ENCODE data around the gene MESD.
"Not testable (repeated sequence)": the region's sequence is repeated elsewhere in the genome, so short reads cannot be mapped to it uniquely, and the experiment has no call there.

MESD gene

DNA sequence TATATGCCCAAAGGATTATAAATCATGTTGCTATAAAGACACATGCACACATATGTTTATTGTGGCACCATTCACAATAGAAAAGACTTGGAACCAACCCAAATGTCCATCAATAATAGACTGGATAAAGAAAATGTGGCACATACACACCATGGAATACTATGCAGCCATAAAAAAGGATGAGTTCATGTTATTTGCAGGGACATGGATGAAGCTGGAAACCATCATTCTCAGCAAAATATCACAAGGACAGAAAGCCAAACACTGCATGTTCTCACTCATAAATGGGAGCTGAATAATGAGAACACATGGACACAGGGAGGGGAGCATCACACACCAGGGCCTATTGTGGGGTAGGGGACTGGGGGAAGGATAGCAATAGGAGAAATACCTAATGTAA is 24.2 kb downstream of the MESD start:
- not testable (repeated sequence) for DNase-seq (ENCODE audit: low spot score)

DNA sequence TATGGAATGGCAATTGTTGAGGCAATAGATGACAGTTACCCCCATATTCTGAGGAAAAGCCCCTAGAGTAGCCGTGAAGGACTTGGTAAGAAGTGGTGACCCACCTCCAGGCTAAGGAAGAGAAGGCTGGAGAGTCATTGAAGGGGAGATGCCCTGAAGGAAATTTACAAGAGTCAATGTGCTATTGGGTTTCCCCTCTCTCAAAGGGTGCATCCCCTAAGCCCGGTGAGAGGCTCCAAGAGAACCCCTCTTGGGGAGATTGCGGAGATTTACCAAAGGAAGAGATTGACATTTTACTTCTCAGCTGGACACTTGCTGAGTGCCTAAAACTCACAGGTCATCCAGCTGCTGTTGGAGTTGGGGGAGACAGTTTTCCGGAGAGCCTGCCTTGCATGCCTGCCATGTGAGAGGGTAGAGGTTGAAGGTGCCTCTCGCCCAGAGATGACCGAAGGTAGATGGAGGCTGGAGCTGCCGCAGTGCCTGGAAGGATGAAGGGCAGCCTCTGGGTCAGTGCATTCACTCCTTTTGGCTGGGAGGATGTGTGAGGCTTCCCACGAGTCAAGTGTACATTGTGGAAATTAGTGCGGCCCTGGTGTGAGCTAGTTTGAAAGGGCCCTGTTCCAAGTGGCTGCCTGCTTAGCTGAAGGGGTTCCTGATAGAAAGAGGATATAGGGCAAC is 30.7 kb downstream of the MESD start:
- DNase-seq (ENCODE audit: low spot score): no peak

DNA sequence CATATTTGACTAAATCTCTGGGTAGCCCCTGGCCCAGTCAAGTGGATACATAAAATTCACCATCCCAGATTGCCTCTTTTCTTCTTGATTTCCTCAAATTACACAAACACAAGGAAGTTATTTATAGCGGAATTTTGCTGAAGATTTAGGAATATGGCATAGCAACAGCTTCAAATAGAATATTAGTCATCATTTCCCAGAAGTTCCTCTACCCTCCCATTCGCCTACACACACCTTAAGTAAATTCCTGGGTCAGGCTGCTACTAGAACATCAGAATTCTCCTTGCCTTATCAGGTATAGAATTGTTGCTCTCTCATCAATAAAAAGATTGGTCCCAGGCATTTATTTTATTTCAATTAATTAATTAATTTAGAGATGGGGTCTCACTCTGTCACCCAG is 31.6 kb downstream of the MESD start:
- no peak for DNase-seq (ENCODE audit: low spot score)

DNA sequence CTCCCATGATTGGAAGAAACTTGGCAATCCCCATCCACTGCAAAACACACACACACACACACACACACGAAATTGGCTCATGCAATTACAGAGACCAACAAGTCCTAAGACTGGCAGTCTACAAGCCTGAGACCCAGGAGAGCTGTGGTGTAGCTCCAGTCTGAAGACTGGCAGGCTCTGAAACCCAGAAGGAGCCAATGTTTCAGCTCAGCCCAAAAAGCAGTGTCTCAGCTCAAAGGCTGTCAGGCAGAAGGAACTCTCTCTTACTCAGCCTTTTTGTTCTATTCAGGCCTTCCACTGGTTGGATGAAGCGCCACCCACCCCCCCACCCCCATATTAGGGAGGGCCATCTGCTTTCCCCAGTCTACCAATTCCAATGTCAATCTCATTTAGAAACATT is 32.1 kb downstream of the MESD start:
- no peak for DNase-seq (ENCODE audit: low spot score)

DNA sequence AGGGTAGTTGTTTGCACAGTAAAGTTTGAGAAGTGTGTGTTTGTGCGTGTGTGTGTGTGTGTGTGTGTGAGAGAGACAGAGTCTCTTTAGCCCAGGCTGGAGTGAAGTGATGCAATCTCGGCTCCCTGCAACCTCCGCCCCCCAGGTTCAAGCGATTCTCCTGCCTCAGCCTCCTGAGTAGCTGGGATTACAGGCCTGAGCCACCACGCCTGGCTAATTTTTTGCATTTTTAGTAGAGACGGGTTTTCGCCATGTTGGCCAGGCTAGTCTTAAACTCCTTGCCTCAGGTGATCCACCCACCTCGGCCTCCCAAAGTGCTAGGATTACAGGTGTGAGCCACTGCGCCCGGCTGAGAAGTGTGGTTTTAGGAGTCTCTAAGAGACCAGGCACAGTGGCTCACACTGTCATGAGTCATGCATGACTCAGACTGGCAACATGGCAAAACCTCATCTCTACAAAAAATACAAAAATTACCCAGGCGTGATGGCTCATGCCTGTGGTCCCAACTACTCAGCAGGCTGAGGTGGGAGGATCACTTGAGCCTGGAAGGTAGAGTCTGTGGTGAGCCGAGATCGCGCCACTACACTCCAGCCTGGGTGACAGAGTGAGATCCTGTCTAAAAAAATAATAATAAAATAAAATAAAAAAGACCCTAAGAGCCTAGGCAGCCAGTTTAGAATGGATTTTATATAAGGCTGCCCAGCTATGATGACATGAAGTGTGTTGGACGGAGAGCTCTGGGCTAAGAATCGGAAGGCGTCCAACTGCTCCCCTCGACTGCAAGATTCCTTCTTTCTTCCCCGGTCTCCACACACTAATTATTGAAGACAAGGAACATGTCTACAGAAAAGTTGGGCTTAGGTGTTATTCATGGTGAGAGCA is 33.8 kb downstream of the MESD start:
- peak; percentile 56 for DNase-seq (ENCODE audit: low spot score)

DNA sequence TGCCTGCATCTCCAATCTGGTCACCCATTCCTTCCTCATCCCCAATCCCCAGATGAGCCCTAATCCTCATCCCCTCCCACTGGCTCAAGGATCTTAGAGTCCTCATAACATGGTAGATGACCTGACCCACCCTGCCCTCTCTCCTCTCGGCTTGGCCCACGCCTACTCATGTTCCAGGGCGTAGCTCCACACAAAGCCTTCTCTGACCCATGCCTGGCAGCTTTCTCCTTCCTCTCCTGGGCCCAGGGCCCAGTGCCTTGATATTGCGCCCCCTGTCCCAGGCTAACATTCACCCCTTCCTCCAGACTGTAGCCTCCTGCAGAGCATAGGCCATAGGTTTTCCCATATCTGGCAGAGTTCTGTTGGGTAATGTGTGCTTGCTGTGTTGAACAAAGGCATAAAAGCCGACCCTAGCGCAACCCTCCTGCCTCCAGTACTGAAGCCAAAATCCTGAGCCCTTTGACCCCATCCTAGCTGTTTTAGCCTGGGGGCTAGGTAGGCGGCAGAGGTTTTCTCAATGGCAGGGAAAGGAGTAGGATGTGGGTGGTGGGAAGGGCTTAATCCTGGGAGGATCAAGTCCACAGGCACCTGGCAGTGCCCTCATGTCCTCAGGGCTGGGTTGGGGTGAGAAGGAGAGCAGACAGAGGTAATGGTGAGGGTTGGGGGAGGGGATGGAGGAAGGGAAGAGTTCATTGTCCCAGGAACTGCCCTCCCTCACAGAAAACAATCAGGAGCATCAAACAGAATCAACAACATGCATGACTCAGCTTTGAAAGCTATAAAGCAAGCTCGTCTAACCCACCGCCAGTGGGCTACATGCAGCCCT is 35.5 kb downstream of the MESD start:
- DNase-seq (ENCODE audit: low spot score): no peak

DNA sequence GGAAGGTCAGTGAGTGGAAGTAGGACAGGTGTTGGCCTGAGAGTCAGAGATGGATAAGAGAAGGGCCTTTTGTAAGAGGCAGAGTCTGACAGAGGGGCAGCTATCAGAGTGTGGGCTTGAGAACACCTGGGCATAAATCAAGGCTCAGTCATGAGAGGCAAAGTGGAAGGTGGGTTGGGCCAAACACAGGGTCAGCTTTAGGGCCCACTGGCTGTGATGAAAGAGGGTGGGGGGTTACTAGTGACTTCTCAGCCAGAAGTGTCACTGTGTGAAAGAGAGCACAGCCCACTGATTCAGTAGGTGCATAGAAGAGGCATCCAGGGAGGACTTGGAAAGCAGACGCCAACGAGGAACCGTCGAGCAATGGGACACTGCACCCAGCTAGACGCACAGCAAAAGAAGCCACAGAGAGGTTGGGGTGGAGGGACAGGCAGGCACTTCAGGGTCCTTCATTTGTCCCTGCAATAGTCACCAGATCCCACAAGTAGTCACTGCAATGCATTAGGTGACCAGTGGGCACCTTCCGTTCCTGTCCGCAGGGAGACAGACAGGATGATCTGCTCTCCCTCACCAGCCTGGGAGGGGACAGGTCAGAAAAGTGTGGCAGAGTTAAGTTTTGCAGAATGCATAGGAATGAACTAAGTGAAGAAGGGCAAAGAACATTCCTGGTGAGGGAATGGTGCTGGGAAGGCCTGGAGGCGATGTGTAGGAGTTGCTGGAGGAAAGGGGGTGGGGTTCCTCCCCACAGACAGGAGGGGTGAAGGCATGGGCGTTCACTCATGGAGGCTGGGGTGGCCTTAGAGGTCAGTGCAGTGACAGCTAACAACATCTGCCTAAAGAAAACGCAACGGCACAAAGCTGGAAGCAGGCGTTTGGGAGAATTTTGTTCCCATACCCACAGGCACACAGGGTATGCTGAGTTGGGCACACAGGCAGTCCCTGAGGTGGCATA is 36.3 kb downstream of the MESD start:
- no peak for DNase-seq (ENCODE audit: low spot score)

DNA sequence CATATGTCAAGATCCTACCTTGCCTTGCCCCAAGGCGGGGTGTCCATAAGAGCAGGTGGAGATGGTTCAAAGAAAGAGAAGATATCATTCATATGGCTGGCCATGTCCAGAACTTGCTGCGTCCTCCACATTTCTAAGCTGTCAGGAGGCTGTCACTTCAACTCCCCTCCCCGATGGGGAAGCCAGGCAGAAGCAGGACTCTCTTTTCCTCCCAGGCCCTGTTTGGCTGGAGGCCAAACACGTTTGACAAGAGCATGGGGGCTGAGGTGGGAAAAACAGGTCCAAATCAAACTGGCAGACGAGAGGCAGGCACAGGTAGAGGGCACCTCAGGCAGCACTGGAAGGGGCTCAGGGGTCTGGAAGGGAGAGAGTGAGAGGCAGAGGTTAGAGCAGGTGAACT is 37.7 kb downstream of the MESD start:
- no peak for DNase-seq (ENCODE audit: low spot score)

DNA sequence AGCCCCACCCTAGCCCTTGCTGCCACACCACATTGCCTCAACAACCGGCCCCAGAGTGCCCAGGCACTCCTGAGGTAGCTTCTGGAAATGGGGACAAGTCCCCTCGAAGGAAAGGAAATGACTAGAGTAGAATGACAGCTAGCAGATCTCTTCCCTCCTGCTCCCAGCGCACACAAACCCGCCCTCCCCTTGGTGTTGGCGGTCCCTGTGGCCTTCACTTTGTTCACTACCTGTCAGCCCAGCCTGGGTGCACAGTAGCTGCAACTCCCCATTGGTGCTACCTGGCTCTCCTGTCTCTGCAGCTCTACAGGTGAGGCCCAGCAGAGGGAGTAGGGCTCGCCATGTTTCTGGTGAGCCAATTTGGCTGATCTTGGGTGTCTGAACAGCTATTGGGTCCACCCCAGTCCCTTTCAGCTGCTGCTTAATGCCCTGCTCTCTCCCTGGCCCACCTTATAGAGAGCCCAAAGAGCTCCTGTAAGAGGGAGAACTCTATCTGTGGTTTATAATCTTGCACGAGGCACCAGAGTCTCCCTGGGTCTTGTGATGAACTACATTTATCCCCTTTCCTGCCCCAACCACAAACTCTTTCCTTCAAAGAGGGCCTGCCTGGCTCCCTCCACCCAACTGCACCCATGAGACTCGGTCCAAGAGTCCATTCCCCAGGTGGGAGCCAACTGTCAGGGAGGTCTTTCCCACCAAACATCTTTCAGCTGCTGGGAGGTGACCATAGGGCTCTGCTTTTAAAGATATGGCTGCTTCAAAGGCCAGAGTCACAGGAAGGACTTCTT is 39.1 kb downstream of the MESD start:
- no peak for DNase-seq (ENCODE audit: low spot score)

DNA sequence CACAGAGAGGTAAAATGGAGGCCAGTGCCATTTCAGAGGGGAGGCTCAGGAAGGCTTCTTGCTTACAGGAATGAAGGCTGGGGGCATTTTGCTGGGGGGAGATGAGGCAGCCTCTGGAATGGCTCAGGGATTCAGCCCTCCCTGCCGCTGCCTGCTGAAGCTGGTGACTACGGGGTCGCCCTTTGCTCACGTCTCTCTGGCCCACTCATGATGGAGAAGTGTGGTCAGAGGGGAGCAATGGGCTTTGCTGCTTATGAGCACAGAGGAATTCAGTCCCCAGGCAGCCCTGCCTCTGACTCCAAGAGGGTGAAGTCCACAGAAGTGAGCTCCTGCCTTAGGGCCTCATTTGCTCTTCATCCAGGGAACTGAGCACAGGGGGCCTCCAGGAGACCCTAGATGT is 39.9 kb downstream of the MESD start:
- no peak for DNase-seq (ENCODE audit: low spot score)

DNA sequence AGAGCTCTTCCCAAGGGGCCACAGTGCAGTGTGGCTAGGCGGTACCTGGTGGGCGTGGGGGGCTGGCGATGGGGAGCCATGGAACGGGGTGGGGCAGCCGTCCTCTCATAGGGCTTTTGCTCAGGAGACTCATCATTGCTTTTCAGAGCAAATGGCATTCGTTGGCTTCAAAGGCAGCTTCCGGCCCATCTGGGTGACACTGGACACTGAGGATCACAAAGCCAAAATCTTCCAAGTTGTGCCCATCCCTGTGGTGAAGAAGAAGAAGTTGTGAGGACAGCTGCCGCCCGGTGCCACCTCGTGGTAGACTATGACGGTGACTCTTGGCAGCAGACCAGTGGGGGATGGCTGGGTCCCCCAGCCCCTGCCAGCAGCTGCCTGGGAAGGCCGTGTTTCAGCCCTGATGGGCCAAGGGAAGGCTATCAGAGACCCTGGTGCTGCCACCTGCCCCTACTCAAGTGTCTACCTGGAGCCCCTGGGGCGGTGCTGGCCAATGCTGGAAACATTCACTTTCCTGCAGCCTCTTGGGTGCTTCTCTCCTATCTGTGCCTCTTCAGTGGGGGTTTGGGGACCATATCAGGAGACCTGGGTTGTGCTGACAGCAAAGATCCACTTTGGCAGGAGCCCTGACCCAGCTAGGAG is 40.8 kb downstream of the MESD start:
- no peak for DNase-seq (ENCODE audit: low spot score)

DNA sequence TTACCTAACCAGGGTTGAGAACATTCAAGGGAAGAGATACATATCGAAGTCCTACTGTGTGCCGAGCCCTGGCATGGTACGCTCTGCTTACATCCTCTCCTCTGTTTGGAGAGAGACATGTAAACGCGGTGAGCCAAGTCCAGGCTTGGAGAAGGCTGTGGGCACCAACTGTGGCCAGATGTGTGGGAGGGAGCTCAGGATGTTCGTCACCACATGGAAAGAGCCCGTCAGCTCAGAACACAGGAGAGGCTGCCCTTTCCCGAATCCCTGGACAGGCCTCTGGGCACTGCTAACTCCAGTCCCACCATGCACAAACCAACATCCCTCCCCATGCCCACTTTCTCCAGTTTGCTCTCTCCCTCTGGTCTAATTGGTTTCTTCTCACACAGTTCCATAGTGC is 43.0 kb downstream of the MESD start:
- no peak for DNase-seq (ENCODE audit: low spot score)

DNA sequence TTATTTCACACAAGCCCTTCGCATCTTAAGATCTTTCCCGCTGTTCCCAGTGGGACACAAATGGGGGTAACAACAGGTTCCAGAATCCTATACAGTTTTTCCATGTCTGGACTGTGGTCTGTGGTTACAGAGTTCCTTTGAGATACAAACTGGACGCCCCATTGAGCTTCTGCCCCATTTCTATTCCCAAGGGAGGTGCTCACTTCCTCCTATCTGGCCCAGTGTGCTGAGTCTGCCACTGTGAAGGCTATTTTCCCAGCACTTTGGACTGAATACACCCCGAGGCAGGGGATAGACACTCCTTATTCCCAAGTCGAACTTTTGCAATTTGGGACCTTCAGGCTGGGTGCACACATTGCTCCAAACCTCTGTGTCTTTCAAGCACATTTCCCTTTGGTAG is 44.0 kb downstream of the MESD start:
- DNase-seq (ENCODE audit: low spot score): no peak

DNA sequence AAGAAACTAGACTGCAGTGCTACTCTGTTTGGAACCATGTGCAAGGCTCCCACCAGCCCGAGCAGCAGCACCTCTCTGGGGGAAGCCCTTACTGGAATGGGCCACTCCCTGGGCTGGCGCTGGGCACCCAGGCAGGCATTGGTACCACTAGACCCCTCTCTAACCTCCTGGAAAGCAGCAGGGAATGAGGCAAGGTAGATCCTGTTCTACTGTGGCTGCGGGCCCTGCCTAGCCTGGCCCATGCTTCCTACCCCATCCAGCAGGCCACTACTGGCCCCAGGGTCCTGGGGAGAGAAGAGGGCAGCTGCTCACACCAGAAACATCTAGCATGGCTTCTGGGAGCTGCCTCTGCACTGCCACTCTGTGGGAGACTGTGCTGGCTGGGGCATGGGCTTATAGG is 44.8 kb downstream of the MESD start:
- no peak for DNase-seq (ENCODE audit: low spot score)

DNA sequence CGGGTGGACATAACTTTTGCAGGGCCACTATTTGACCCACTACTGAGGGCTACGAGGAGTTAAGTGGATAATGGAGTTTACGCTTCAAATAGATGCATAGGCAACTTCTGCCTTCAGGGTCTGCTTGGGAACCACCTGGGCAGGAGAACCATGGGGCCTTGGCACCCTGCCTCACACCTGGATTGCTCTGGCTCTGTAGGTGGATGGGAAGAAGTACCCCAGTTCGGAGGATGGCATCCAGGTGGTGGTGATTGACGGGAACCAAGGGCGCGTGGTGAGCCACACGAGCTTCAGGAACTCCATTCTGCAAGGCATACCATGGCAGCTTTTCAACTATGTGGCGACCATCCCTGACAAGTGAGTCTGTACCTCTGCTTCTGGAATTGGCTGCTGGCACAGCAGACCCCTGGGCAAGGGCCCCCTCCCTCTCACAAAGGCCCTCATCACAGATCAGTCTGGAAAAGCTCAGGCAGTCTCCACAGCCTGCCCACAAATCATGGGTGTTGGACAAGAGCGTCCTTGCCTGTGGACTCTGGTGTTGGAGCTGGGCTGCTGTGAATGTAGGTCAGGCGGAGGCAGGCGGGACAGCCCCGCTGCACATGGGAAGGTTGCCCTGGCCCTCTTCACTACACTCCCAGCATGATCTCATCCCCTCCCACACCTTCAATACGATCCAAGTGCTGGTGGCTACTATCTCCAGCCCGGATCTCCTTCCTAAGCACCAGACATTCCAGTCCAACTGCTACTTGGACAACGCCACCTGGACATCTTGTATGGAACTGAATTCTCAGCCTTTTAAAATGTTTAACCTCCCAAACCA is 46.7 kb downstream of the MESD start:
- DNase-seq (ENCODE audit: low spot score): no peak

DNA sequence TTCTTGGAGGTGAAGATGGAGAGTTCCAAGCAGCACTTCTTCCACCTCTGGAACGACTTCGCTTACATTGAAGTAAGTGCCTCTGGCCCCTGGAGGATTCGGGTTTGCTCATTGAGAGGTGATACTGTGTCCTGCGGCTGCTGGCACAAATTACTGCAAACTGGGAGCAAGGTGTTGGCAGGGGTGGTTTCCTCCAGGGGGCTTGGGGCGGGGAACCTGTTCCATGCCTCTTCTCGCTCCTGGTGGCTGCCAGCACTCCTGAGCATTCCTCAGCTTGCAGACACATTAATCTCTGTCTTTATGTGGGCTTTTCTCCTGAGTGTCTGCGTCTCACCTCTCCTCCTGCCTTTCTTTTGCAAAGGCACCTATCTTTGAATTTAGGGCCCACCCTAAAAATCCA is 47.4 kb downstream of the MESD start:
- no peak for DNase-seq (ENCODE audit: low spot score)

DNA sequence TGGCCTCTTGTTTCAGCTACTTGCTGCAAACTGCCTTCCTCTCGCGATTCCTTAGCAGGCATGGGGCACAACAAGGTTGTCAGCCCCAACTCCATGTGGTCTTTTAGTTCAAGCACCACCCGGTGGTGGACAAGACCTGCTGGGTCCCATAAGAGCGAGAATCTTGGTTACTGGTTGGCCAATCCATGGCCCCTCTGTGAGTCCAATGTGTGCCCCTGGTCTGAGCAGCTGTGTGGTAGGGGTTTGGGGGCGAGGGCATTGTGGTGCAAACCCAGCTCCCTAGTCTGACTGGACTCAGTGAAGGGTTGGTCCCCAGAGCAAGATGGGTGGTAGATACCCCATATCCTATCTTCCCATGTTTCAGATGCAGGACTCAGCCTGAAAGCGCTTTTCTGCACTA is 48.8 kb downstream of the MESD start:
- DNase-seq (ENCODE audit: low spot score): no peak

DNA sequence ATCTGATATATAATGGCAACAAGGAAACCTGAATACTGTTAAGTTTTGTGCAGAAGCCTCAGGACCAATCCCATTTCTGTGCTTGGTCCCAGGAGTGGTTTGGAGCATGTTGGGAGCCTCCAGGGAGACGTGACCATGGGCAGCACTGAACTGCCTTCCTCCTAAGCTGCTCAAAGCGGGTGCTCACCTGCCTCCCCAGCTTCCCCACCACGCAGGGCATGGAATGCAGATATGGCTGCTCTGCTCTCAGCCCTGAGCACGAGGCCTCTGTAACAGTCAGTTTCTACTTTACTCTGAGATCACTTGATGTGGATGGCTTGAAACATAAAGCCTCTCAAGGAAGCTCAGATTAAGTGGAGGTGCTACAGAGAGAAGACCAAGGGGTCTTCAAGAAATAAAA is 49.3 kb downstream of the MESD start:
- no peak for DNase-seq (ENCODE audit: low spot score)

DNA sequence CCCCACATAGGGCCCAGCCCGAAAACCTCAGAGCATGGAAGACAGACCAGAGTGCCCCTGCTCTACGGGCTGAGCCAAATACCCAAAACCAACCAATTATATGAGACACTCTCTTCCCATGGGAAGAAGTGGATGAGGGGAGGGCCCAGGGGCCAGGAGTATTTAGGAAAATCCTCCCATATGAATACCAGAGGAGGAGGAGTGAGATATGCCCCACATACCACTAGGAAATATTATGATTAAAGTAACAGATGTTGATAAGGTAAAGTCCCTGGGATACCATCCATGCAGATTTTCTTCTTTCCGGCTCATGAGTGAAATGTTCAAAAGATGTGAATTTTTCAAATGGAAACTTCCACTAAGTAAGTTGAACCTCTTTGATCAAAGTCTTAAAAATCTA is 50.4 kb downstream of the MESD start:
- no peak for DNase-seq (ENCODE audit: low spot score)

All from hepatic stellate cell (primary cell).